ENCODE measurements around the gene EGR1. TPM values are rescaled to one million over a fixed set of nuclear protein-coding genes. Genes with fewer than 3 reads are reported as not detected.

EGR1 gene
- total and polyA plus RNA-seq, 4 experiments from 2014 or later: 1.1 to 1.4 (median 1.1) TPM; not detected in 1

- no peaks in the 10 kb centered on the region for H3K9me3 Mint-ChIP-seq
- no peaks in the 10 kb centered on the region for H3K36me3 Mint-ChIP-seq
- H3K27me3 Mint-ChIP-seq: peaks cover 2 to 4% of the 10 kb centered on the region in 2 donors
- H3K4me3 ChIP-seq (ENCODE audit: low read length in 2 of 2): no peak overlapping the region
- intact Hi-C loops (cut with micrococcal nuclease): no loop called here
- H3K4me1 Mint-ChIP-seq: peaks cover 12 to 32% (median 21%) of the 10 kb centered on the region in 4 donors
- ChIA-PET POLR2A (ENCODE audit: partially characterized antibody) (interaction anchor here (1.2 to 1.6 kb wide), 2 partner anchors 11 to 49 kb away, joined by 3 to 7 read pairs; partner anchors contain the start of gene EGR1), CTCF (ENCODE audit: partially characterized antibody) (interaction anchor here (21.4 kb wide), 1 partner anchor 45 kb away, joined by 507 read pairs; no protein-coding TSS in a partner anchor)
- peak in 1 of 5 donors; percentile 7 for DNase-seq
- no peaks in the 10 kb centered on the region for H3K36me3 ChIP-seq (ENCODE audit: insufficient read depth, low read length)
- no peak overlapping the region for H3K4me3 Mint-ChIP-seq
- peak overlapping the region in 1 of 7 donors; percentile 74 for H3K27ac Mint-ChIP-seq
- H3K9me3 ChIP-seq (ENCODE audit: control insufficient read depth in 1 of 2, low read length in 2 of 2): no peaks in the 10 kb centered on the region
- peaks cover 24% of the 10 kb centered on the region for H3K4me1 ChIP-seq (ENCODE audit: insufficient read depth, low read length)
- H3K27ac ChIP-seq (ENCODE audit: low read depth, low read length): no peak overlapping the region
- H3K27me3 ChIP-seq (ENCODE audit: insufficient read depth, low read length): no peaks in the 10 kb centered on the region
These were observed 11.2 kb upstream of the EGR1 start for GRCh38 chr5:138454121-138454520.

- Mint-ChIP-seq H3K27ac (peak overlapping the region in 1 of 7 donors; percentile 60), H3K36me3 (no peaks in the 10 kb centered on the region), H3K27me3 (peaks cover 0 to 2% of the 10 kb centered on the region in 2 donors), H3K9me3 (no peaks in the 10 kb centered on the region), H3K4me3 (no peak overlapping the region), H3K4me1 (peaks cover 13 to 38% (median 25%) of the 10 kb centered on the region in 4 donors)
- CTCF ChIA-PET (ENCODE audit: partially characterized antibody): interaction anchor here (1.0 to 21.4 kb wide), 3 partner anchors 9 to 44 kb away, joined by 3 to 507 read pairs (median 6); partner anchors contain the start of gene EGR1
- Histone ChIP-seq H3K36me3 (ENCODE audit: insufficient read depth, low read length) (no peaks in the 10 kb centered on the region), H3K4me1 (ENCODE audit: insufficient read depth, low read length) (peaks cover 29% of the 10 kb centered on the region), H3K27me3 (ENCODE audit: insufficient read depth, low read length) (no peaks in the 10 kb centered on the region), H3K27ac (ENCODE audit: low read depth, low read length) (no peak overlapping the region), H3K9me3 (ENCODE audit: control insufficient read depth in 1 of 2, low read length in 2 of 2) (no peaks in the 10 kb centered on the region), H3K4me3 (ENCODE audit: low read length in 2 of 2) (no peak overlapping the region)
- peak in 1 of 5 donors; percentile 7 for DNase-seq
- intact Hi-C loops (cut with micrococcal nuclease): no loop called here
- POLR2A ChIA-PET (ENCODE audit: partially characterized antibody): interaction anchor here (1.0 to 1.6 kb wide), 2 partner anchors 10 kb away, joined by 3 to 7 read pairs; partner anchors contain the start of gene EGR1
These were observed 9.9 kb upstream of the EGR1 start for GRCh38 chr5:138455232-138455930.

- ChIA-PET POLR2A (ENCODE audit: partially characterized antibody) (no interaction called here), CTCF (ENCODE audit: partially characterized antibody) (interaction anchor here (4.9 to 21.4 kb wide), 2 partner anchors 7 to 41 kb away, joined by 39 to 507 read pairs; no protein-coding TSS in a partner anchor)
- peaks cover 15 to 49% (median 27%) of the 10 kb centered on the region in 4 donors for H3K4me1 Mint-ChIP-seq
- no peaks in the 10 kb centered on the region for H3K27me3 Mint-ChIP-seq
- Histone ChIP-seq H3K27ac (ENCODE audit: low read depth, low read length) (no peak overlapping the region), H3K27me3 (ENCODE audit: insufficient read depth, low read length) (no peaks in the 10 kb centered on the region), H3K36me3 (ENCODE audit: insufficient read depth, low read length) (no peaks in the 10 kb centered on the region), H3K4me1 (ENCODE audit: insufficient read depth, low read length) (peaks cover 29% of the 10 kb centered on the region), H3K4me3 (ENCODE audit: low read length in 2 of 2) (no peak overlapping the region), H3K9me3 (ENCODE audit: control insufficient read depth in 1 of 2, low read length in 2 of 2) (no peaks in the 10 kb centered on the region)
- peak overlapping the region in 6 of 7 donors; percentile 62 to 98 (median 76) for H3K27ac Mint-ChIP-seq
- no peaks in the 10 kb centered on the region for H3K36me3 Mint-ChIP-seq
- H3K9me3 Mint-ChIP-seq: no peaks in the 10 kb centered on the region
- H3K4me3 Mint-ChIP-seq: peak overlapping the region in 3 of 8 donors; percentile 19 to 48 (median 22)
- intact Hi-C loops (cut with micrococcal nuclease): no loop called here
- DNase-seq: no peak
These were observed 7.6 kb upstream of the EGR1 start for GRCh38 chr5:138457531-138458275.

- POLR2A ChIA-PET (ENCODE audit: partially characterized antibody): no interaction called here
These were observed 6.9 kb upstream of the EGR1 start for GRCh38 chr5:138458384-138458783.

GRCh38 chr5:138458856-138459255, 6.4 kb upstream of the EGR1 start:
- no peak overlapping the region for H3K4me3 ChIP-seq (ENCODE audit: low read length in 2 of 2)
- ChIA-PET POLR2A (ENCODE audit: partially characterized antibody) (interaction anchor here (1.5 kb wide), 1 partner anchor 85 kb away, joined by 9 read pairs; the partner anchor contains the start of gene ETF1), CTCF (ENCODE audit: partially characterized antibody) (interaction anchor here (4.9 to 21.4 kb wide), 2 partner anchors 8 to 40 kb away, joined by 39 to 507 read pairs; no protein-coding TSS in a partner anchor)
- H3K36me3 ChIP-seq (ENCODE audit: insufficient read depth, low read length): no peaks in the 10 kb centered on the region
- intact Hi-C loops (cut with micrococcal nuclease): no loop called here
- no peak for DNase-seq
- H3K27ac Mint-ChIP-seq: peak overlapping the region; percentile 97 to 99 (median 98)
- H3K27me3 Mint-ChIP-seq: no peaks in the 10 kb centered on the region
- peaks cover 15 to 54% (median 30%) of the 10 kb centered on the region in 4 donors for H3K4me1 Mint-ChIP-seq
- H3K9me3 ChIP-seq (ENCODE audit: control insufficient read depth in 1 of 2, low read length in 2 of 2): no peaks in the 10 kb centered on the region
- H3K27ac ChIP-seq (ENCODE audit: low read depth, low read length): peak overlapping the region; percentile 33
- no peaks in the 10 kb centered on the region for H3K9me3 Mint-ChIP-seq
- no peaks in the 10 kb centered on the region for H3K27me3 ChIP-seq (ENCODE audit: insufficient read depth, low read length)
- peak overlapping the region in 6 of 8 donors; percentile 58 to 81 (median 70) for H3K4me3 Mint-ChIP-seq
- peaks cover 38% of the 10 kb centered on the region for H3K4me1 ChIP-seq (ENCODE audit: insufficient read depth, low read length)
- no peaks in the 10 kb centered on the region for H3K36me3 Mint-ChIP-seq

More at GRCh38 chr5:138458384-138458783, 6.9 kb upstream of the EGR1 start:
- Histone ChIP-seq H3K36me3 (ENCODE audit: insufficient read depth, low read length) (no peaks in the 10 kb centered on the region), H3K27ac (ENCODE audit: low read depth, low read length) (no peak overlapping the region), H3K4me3 (ENCODE audit: low read length in 2 of 2) (no peak overlapping the region), H3K4me1 (ENCODE audit: insufficient read depth, low read length) (peaks cover 33% of the 10 kb centered on the region), H3K27me3 (ENCODE audit: insufficient read depth, low read length) (no peaks in the 10 kb centered on the region), H3K9me3 (ENCODE audit: control insufficient read depth in 1 of 2, low read length in 2 of 2) (no peaks in the 10 kb centered on the region)
- Mint-ChIP-seq H3K36me3 (no peaks in the 10 kb centered on the region), H3K4me1 (peaks cover 15 to 50% (median 28%) of the 10 kb centered on the region in 4 donors), H3K4me3 (no peak overlapping the region), H3K9me3 (no peaks in the 10 kb centered on the region), H3K27me3 (no peaks in the 10 kb centered on the region), H3K27ac (peak overlapping the region in 5 of 7 donors; percentile 66 to 99 (median 98))
- intact Hi-C loops (cut with micrococcal nuclease): no loop called here
- CTCF ChIA-PET (ENCODE audit: partially characterized antibody): interaction anchor here (4.9 to 21.4 kb wide), 2 partner anchors 8 to 41 kb away, joined by 39 to 507 read pairs; no protein-coding TSS in a partner anchor
- no peak for DNase-seq

- H3K27me3 Mint-ChIP-seq: no peaks in the 10 kb centered on the region
- Histone ChIP-seq H3K36me3 (ENCODE audit: insufficient read depth, low read length) (no peaks in the 10 kb centered on the region), H3K4me3 (ENCODE audit: low read length in 2 of 2) (no peak overlapping the region), H3K9me3 (ENCODE audit: control insufficient read depth in 1 of 2, low read length in 2 of 2) (no peaks in the 10 kb centered on the region), H3K27ac (ENCODE audit: low read depth, low read length) (peak overlapping the region; percentile 33), H3K27me3 (ENCODE audit: insufficient read depth, low read length) (no peaks in the 10 kb centered on the region), H3K4me1 (ENCODE audit: insufficient read depth, low read length) (peaks cover 38% of the 10 kb centered on the region)
- ChIA-PET CTCF (ENCODE audit: partially characterized antibody) (interaction anchor here (4.9 to 21.4 kb wide), 2 partner anchors 9 to 40 kb away, joined by 39 to 507 read pairs; no protein-coding TSS in a partner anchor), POLR2A (ENCODE audit: partially characterized antibody) (interaction anchor here (1.5 kb wide), 1 partner anchor 84 kb away, joined by 9 read pairs; the partner anchor contains the start of gene ETF1)
- peak overlapping the region in 7 of 8 donors; percentile 38 to 81 (median 67) for H3K4me3 Mint-ChIP-seq
- no peaks in the 10 kb centered on the region for H3K36me3 Mint-ChIP-seq
- DNase-seq: peak; percentile 71 to 97 (median 76)
- H3K9me3 Mint-ChIP-seq: no peaks in the 10 kb centered on the region
- intact Hi-C loops (cut with micrococcal nuclease): no loop called here
- H3K4me1 Mint-ChIP-seq: peaks cover 15 to 55% (median 30%) of the 10 kb centered on the region in 4 donors
- H3K27ac Mint-ChIP-seq: peak overlapping the region; percentile 97 to 99 (median 98)
These were observed 5.9 kb upstream of the EGR1 start for GRCh38 chr5:138459311-138459933.
